HG03460 (cell line): Measurements from ENCODE around the gene SQOR.

Experiments used
- ATAC-seq: cut with Tn5 transposase; IDR thresholded peaks from one replicate; pipeline ENCODE4 v1.9.1; 2021; ENCODE audit not compliant: unreplicated experiment

SQOR gene

DNA sequence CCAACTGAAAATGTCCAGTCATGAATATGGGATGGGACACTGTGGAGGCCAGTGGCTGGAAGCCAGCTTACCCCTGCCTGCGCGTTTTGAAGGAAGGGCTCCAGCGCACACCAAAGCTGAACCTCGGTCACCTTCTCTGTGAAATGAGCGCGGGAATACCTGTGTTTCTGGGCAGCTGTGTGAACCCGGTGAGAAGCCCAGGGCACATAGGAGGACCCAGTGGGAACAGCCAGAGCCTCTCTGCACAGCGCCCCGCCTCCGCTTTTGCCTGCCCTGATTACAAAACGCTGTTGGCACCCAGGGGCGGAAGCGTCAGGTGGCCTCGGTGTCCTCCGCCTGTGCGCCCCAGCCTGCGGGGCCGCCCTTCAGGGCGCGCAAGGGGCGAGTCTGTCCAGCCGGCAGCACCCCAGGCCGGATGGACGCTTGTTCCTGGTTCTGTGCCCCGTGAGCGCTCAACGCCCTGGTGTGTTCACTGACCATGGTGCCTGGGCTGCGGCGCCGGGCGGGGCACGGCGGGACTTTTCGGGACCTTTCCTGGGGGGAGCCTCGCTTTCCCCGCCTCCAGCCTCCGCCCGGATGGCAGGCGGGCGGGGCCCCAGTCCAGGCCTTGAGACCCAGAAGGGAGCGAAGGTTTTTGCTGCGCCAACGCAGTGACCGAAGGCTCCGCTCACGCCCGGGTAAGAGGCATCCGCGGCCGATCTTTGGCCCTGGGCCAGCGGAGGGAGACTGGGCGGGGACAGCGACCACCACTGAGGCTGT, at the start of gene SQOR:
SQOR (plus strand) TSS at position 598 of the 759 bp plus-strand sequence. CDS start 23,895 bp downstream, outside the sequence.
- peak; percentile 66 for ATAC-seq

DNA sequence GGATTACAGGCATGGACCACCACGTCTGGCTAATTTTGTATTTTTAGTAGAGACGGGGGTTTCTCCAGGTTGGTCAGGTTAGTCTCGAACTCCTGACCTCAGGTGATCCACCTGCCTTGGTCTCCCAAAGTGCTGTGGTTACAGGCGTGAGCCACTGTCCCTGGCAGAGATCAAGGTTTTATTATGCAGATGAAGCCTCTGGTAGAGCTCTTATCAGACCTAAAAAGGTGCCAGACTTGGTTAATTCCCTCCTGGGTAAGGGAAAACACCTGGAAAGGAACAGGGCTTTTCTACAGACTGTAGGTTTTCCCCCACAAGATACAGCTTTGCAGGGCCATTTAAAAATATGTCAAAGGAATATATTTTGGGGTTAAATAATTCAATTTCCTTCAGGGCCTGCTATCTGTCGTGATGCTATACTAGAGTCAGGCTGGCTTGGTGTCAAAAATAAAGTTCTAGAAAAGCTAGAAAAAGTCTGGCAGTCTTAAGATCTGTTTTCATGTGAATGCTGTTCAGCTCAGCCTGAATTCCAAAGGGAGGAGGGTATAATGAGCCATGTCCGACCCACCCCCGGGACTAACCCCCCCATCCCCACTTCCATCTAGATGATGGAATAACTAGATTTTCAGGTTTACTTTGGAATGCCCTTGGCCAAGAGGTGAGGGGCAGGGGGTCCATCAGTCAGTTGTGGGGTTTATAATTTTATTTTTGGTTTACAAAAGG, 49.6 kb upstream of the SQOR start:
- no peak for ATAC-seq

DNA sequence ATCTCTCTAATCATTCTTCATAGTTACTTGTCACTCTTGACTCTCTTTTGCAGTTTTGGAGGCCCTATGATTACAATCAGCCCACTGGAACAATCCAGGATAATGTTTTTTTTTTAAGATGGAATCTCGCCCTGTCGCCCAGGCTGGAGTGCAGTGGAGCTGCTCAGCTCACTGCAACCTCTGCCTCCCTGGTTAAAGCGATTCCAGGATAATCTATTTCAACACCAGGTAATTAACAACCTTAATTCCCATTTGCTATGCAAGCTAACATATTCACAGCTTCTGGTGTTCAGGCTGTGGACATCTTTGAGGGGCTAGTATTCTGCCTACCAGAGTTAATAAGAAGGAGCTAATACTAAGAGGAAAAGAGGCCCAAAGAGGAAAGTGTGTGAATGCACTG, 48.7 kb upstream of the SQOR start:
- ATAC-seq, result no peak

DNA sequence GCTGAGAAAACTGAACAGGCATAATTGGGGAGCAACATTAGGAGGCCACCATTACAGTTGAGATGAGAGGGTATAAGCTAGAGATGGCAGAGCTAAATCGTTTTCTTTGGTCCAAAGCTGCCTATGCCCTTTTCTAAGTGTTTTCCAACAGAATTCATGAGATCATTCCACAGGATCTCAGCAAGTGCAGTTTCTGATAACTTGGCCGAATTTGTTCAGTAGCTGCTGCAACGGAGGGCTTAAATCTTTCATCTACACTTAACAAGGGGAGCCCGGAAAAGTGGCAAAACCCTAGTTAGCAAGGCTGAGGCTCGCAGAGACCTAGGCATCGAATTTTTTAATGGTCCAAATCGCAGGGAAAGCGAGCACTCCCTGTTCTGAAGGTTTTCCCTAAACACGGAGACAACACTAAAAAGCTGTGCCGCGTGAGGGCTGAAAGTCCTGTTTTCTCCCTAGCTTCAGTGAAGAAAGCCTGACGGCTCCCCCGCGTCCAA, 48.2 kb upstream of the SQOR start:
- peak; percentile 1 for ATAC-seq

DNA sequence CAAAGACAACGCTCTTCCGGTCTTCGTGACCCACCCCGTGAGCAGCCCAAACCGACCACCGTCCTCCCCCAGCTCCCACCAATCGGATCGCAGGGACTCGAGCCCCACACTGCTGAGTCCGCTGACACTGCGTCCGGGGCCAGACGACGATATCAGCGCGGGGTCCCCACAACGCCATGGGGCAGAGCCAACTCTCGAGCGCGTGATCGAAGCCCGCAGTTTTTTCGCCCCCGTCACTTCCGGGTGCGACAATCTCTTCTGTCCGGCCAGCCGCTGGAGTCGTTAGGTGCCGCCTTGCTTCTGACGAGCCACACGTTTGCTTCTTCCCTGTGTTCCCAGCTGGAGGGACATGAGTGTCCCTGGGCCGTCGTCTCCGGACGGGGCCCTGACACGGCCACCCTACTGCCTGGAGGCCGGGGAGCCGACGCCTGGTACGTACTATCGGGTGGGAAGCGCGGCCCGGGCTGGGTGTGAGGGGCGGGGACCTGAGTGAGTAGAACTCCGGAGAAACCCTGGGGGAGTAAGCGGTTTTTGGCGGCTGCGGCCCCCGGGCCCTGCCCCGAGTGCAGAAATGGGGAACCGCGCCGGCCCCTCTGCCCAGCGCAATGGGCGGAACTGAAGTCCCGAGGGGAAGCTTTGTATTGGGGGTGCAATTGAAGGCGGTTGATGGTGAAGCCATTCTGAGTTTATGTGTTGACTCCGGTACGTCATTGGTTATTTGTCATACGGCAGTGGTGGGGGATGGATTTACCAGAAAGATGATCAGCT, 47.5 kb upstream of the SQOR start, which contains the start of gene BLOC1S6:
BLOC1S6 (plus strand) TSS at position 285 of the 768 bp plus-strand sequence; CDS start at position 350, 65 bp downstream.
- peak; percentile 75 for ATAC-seq

DNA sequence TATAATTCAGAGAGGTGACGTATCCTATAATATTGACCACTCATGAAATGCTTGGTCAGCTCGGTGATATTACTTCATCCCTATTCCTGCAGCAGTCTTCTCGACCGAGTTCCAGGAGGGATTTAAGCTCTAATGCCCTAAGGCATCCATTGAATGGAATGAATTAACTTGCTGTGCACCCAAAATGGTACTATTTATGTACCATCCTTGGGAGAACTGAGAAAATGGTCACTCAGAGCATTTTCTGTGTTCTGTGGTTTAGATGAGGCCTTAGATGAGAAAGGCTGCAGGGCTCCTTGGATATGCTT, 47.0 kb upstream of the SQOR start:
- ATAC-seq, result no peak

DNA sequence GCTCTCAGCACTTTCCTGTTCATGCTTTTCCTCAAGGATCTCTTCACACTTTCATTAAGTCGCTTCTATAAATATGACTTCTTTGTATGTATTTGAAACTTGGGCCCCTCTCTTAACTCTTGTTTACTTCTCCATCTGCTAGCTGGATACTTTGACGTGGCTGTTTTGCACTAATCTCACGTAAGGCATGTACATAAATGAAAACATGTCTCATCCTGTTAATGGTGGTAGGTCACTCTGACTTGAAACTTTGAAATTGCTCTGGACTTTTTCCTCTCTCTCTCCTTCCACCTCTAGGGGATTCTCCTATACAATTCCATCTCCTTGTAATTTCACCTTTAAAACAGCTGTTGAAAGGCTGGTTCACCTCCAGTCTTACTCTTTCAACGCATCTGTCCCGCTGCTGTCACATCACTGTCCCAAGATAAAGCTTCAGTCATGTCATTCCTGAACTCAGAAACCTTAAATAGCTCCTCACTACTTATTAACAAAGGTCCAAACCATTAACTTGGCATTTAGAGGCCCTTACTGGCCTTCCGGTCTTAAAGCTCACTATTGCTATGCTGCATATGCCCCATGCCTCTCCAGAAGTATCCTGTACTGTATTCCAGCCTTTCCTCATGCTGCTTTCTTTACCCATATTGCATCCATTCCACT, 46.5 kb upstream of the SQOR start:
- no peak for ATAC-seq

DNA sequence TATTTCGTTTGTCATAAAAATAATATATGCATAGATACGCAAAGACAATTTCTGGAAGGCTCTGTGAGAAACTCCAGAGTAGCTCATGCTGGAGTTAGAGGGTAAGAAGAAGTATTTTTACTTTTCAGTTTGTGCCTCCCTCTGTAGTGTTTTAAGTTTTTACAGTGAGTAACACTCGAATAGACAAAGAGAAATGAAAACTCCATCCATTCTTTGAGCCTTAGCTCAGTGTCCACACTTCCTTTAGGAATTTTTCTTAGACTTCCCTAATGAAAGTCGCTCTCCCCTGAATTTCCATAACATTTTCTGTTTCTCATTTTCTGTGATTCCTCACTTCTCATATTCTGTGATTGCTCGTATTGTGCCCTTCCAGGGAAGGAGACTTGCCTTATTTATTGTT, 45.6 kb upstream of the SQOR start:
- no peak for ATAC-seq

DNA sequence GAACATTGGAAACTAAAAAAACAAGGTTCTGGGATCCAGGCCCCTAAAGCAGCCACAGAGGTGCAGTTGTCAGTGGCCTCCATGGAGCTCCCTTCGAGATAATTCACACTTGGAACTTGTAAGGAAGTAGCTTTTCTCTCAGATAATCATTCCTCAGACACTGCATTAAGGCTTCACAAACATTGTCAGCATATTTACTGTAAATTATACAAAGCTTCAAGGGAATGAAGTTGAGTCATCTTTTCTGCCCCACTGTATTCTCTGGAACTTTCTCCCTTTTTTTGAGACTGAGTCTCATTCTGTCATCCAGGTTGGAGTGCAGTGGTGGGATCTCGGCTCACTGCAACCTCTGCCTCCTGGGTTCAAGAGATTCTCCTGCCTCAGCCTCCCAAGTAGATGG, 40.5 kb upstream of the SQOR start:
- ATAC-seq, result no peak

DNA sequence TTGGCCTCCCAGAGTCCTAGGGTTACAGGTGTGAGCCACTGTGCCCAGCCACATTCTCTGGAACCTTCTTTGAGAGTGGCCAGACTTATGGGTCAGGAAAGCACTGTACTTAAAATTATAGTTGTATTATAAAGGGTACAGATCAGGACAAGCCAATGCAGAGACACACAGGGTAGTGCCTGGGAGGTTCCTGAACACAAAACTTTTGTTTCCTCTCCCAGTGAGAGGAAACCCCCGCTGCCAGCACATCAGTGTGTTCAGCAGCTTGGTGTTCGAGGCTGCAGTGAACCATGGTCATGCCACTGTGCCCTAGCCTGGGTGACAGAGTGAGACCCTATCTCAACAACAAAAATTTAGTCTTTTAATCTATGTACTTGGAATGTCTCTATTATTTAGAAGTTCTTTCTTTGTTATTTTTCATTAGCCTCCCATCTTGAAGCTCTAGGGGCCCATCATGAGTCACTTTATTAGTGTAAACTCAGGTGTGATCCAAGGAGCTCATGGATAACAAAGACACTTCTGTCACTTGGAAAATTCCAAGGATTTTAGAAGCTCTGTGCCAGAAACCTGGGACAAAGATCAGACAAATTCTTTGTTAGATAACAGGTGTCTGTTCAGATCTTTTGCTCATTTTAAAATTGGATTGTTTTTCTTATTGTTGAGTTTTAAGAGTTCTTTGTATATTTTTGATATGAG, 39.8 kb upstream of the SQOR start:
- no peak for ATAC-seq

DNA sequence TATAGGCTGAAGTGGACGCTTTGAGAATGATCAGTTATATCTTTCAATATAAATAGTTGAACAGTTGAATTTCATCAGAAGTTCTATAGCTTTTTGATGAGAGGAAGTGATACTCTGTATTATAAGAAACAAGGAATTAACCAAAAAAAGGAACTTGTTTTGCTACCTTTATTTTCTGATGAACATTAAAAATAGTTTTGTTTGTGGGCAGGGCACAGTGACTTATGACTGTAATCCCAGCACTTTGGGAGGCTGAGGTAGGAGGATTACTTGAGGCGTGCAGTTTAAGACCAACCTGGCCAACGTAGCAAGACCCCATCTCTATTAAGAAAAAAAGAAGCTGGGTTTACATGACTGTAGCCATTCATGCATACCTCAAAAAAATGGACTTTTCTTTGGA, 30.9 kb upstream of the SQOR start:
- ATAC-seq, result no peak

DNA sequence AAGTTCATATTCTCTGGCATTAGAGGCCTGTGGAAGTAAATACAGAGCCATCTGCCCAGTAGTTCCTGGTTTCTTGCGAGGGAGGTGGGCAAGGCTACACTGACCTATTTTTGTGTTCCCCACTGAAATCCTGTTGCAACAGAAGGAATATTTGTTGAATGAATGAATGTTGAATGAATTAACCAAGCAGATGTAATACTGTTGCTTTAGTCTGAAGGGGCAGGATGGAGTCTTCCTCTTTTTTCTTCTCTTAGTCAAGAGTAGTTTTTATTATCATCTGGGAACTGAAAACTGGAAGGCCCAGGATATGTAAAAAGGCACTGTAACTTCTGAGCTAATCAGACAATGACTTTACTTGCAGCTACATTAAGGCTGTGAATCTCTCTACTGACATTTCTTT, 30.5 kb upstream of the SQOR start:
- ATAC-seq, result no peak

DNA sequence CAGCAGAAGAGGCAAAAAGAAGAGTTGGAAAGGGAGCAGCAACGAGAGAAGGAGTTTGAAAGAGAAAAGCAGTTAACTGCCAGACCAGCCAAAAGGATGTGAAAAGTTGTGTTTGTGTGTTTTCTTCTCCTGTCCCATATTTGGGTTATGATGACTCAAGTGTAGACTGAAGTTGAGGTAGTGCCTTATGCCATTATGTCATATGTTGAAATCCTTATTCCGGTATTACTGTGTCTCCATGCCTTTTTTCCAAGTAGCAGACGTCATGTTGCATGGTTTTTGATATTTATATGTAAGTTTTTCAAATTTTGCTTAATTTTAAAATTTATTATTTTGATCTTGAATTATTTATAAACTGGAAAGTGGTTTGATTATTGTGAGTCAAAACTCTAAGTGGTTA, 28.4 kb upstream of the SQOR start:
- no peak for ATAC-seq

DNA sequence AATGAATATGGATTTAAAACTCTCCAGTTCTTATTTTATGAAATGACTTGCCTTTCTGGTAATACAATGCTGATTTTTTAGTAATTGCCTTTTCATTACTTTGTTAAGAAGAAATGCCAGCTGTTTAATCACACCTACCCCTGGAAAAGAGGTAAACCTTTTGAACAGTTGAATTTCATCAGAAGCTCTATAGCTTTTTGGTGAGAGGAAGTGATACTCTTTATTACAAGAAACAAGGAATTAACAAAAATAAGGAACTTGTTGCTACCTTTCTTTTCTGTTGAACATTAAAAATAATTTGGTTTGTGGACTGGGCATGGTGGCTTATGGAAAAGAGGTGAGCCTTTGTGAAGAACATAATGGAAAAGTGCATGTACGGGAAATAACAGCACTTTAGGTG, 28.0 kb upstream of the SQOR start:
- no peak for ATAC-seq

DNA sequence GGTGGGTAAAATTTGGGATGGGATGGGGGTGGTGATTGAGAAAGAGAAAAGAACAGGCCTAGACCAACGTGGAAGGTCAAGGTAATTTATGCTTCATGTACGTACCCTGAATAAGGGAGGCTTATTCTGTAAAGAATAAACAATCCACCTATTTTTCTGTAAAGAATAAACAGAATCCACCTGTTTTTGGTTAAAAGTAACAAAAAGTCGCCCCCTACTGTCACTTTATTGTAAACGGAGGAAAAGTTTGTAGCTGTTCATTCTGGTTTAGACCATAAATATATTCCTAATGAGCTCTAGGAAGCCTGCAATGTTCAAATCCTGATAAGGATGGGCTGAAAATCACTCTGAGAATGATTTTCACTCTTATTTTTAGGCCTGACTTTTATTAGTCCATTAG, 23.5 kb upstream of the SQOR start:
- ATAC-seq, result no peak

DNA sequence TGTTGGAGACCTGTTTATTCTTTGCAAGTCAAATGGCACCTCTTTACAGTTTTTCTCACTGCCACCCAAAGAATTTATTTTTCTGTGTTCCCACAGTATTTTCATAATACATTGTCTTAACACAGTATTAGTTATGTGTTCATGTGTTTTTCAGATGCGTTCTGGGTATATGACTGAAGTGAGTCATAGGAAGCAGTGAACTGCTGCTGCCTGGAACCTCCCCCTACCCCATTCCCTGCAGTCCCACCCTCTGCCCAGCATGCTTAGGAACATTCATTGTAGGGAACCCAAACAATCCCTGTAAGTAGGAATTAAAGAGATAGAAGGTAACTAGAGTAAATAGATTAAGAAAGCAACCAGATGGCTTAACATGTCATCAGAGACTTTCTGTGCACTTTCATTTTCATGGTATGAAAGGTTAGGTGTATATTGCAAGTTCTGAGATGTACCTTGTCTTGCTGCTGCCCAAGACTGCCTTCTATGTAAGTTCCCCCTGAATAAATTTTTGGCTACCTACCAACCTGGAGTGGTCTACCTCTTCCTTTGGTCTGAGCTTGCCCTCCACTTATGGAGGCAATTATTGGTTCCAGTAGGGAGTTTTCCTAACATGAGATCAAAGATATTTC, 21.9 kb upstream of the SQOR start:
- ATAC-seq, result no peak

DNA sequence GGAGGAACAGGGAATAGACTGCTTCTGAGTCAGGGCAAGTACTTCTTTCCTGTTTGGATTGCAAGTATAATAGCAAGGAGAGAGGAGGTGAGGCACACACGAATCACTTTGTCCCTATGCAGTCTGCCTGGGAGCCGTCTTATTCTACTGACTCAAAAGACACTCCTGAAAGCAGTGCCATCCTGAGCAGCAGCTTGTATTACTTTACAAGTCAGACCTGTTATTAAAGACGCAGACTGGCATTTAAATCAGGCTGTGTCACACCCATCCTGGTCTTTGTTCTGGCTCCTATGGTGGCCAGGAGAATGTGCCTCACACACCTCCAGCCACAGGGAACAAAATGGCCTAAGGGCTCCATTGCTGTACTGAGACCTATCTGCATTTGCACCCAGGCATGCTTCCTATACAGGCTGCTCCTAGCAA, 17.9 kb upstream of the SQOR start:
- ATAC-seq, result no peak

DNA sequence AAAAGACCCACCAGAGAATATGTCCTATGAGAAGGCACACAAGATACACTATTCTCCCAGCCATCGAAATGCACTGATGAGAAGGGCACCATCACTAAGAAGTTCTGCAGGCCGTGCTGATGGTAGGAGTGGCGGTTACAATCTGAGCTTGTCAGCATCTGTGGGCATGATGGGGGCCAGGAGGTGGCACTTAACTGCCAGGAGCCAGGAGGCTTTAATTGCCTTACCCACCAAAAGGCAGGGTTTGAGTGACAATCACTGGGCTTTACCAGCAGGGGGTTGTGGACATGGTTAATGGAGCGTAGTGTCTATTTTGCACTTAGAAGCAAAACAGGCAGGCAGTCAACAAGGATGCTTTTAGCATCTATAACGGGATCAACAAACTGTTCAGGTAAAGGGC, 16.0 kb upstream of the SQOR start:
- no peak for ATAC-seq

DNA sequence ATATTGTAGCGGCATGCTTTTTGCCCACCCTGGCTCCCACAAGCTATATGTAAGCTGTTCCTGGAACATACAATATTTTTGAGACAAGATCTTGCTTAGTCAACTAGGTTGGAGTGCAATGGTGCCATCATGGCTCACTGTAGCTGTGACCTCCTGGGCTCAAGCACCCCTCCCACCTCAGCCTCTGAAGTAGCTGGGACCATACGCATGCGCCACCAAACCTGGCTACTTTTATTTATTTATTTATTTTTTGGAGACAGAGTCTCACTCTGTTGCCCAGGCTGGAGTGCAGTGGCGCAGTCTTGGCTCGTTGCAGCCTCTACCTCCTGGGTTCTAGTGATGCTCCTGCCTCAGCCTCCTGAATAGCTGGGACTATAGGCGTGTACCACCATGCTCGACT, 6.7 kb upstream of the SQOR start:
- ATAC-seq, result no peak
